Astrocyte of the cerebellum (primary cell): ENCODE results near the gene CUX1.

ENCODE experiments used
- DNase-seq: peaks from one replicate; pipeline ENCODE4 v3.0.0-alpha.2; 2011; ENCODE audit warnings: low read depth
- H3K4me3 ChIP-seq: 2 replicates; pipeline ENCODE4 v1.5.1; 2011; ENCODE audit warnings: mild to moderate bottlenecking, low read depth, low read length, moderate library complexity
- in situ Hi-C: cut with HindIII; loops from 2 replicates; pipeline ENCODE4 v1.10.0; 2017; ENCODE audit warnings: low sequenced_read_pairs
- TF ChIP-seq, protein P1 (sequence below): IDR thresholded peaks from 2 replicates; pipeline ENCODE4 v1.5.1; 2012; ENCODE audit warnings: low read length, low read depth, moderate library complexity, mild to moderate bottlenecking; ENCODE audit errors: missing control alignments

CUX1 gene

GRCh38 chr7:101972627-101973026, 155.2 kb downstream of the CUX1 start:
- H3K4me3 ChIP-seq = no peak overlapping the region
- no peak for DNase-seq
- TF ChIP-seq, protein P1, sequence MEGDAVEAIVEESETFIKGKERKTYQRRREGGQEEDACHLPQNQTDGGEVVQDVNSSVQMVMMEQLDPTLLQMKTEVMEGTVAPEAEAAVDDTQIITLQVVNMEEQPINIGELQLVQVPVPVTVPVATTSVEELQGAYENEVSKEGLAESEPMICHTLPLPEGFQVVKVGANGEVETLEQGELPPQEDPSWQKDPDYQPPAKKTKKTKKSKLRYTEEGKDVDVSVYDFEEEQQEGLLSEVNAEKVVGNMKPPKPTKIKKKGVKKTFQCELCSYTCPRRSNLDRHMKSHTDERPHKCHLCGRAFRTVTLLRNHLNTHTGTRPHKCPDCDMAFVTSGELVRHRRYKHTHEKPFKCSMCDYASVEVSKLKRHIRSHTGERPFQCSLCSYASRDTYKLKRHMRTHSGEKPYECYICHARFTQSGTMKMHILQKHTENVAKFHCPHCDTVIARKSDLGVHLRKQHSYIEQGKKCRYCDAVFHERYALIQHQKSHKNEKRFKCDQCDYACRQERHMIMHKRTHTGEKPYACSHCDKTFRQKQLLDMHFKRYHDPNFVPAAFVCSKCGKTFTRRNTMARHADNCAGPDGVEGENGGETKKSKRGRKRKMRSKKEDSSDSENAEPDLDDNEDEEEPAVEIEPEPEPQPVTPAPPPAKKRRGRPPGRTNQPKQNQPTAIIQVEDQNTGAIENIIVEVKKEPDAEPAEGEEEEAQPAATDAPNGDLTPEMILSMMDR = no peak
- in situ Hi-C loops = no loop called here

- no peak overlapping the region for H3K4me3 ChIP-seq
- DNase-seq = no peak
- TF ChIP-seq, protein P1 = no peak
- in situ Hi-C loops = no loop called here
These were observed 155.7 kb downstream of the CUX1 start for GRCh38 chr7:101973130-101973529.

DNA sequence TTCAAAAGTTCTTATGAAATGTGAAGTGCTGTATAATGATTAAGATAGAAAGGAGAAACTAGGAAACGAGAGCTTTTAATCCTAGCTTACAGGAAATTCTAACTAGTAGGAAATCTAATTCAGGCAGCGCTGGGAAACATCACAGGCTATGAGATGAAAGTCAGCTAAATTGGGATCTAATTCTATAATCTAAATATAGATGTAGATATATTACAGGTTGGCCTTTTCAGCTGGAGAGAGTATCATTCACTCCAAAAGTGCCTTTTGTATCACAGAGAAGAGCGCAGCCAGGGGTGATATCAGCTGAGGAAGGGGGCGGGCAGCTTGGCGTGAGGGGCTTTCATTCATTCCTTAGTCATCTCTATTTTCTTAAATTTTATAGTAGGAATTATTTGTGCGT, 157.0 kb downstream of the CUX1 start:
- TF ChIP-seq, protein P1 = no peak

DNA sequence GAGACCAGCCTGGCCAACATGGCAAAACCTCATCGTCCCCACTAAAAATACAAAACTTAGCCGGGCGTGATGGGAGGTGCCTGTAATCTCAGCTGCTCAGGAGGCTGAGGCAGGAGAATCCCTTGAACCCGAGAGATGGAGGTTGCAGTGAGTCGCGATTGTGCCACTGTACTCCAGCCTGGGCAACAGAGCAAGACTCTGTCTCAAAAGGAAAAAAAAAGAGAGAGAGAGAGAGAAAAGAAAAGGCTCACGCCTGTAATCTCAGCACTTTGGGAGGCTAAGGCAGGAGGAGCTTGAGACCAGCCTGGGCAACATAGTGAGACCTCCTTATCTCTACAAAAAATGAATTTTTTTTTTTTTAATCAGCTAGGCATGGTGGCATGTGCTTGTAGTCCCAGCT, 157.6 kb downstream of the CUX1 start:
- DNase-seq = no peak
- in situ Hi-C loops = no loop called here
- H3K4me3 ChIP-seq = no peak overlapping the region
- TF ChIP-seq, protein P1 = no peak

More for the DNA sequence above, 157.0 kb downstream of the CUX1 start:
- H3K4me3 ChIP-seq = no peak overlapping the region
- in situ Hi-C loops = no loop called here
- DNase-seq = no peak

GRCh38 chr7:101976411-101976810, 159.0 kb downstream of the CUX1 start:
- TF ChIP-seq, protein P1 = no peak
- in situ Hi-C loops = no loop called here
- DNase-seq = no peak
- no peak overlapping the region for H3K4me3 ChIP-seq

- TF ChIP-seq, protein P1 = no peak
- in situ Hi-C loops = no loop called here
- no peak for DNase-seq
- no peak overlapping the region for H3K4me3 ChIP-seq
These were observed 159.8 kb downstream of the CUX1 start for GRCh38 chr7:101977249-101977648.

- H3K4me3 ChIP-seq = no peak overlapping the region
- in situ Hi-C loops = no loop called here
- TF ChIP-seq, protein P1 = no peak
- no peak for DNase-seq
These were observed 161.3 kb downstream of the CUX1 start for GRCh38 chr7:101978683-101979082.
